GM19452 (cell line): Measurements from ENCODE around the gene TMEM131.

Source experiments
- ATAC-seq: cut with Tn5 transposase; IDR thresholded peaks from one replicate; pipeline ENCODE4 v1.9.1; 2021; ENCODE audit not compliant: unreplicated experiment

The TMEM131 gene

DNA sequence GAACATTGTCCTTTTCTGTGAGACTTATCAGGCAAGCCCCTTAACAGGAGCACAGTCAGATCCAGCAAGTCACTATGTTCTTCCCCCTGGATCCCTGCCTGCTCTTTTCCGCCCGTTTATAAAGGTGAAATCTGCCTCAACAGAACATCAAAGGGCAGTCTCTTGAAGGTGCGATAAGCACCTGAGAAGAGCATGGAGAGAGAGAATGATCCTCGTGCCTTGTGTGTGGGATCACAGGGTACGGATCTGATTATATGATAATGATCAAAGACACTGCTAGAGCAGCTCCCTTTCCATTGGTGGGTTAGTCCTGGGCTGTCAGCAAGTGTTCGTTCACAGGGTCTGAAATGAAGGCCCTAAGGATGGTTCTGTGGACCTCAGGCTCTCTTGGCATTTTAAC lies 176.0 kb downstream of the TMEM131 start:
- ATAC-seq: no peak

- ATAC-seq: no peak
Measured at GRCh38 chr2:97816411-97816810, 179.3 kb downstream of the TMEM131 start.

GRCh38 chr2:97812931-97813330 lies 182.8 kb downstream of the TMEM131 start:
- ATAC-seq: no peak

- ATAC-seq: no peak
Measured at GRCh38 chr2:97808816-97809215, 186.9 kb downstream of the TMEM131 start.

DNA sequence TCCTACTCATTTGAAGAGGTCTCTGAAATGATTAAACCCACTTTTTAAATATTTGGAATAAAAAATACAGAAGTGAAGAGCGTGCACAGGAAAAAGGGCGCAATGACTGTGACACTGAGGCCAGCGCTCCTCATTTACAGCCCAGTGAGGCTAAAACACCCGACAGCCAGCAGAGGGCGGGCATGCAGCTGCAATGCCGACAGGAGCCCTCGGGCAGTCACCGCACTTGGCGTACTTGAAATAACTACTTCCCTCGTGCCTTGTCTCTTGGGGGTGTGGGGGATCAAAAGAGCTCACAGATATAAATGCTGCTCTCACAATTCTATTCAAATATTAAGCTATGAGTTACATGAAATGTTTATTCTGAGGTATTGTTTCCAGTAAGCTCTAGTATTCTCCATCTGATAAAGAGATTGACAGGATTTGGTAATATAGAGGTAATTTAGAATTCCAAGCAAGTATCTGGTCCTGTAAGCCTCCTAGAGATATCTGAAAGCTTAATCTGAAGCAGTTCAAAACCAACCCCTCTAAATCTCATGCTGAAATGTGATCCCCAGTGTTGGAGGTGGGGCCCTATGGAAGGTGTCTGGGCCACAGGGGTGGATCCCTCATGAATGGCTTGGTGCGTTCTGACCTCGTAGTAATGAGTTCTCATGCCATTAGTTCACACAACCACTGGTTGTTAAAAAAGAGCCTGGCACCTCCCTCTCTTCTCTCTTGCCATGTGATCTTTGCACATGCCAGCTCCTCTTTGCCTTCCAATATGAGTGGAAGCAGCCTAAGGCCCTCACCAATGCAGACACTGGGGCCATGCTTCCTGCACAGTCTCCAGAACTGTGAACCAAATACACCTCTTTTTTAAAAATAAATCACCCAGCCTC lies 188.8 kb downstream of the TMEM131 start:
- ATAC-seq: no peak

GRCh38 chr2:97805776-97806175 lies 190.0 kb downstream of the TMEM131 start:
- no peak for ATAC-seq

- ATAC-seq: no peak
Measured at GRCh38 chr2:97801028-97801427, 194.7 kb downstream of the TMEM131 start.

- ATAC-seq: no peak
Measured at GRCh38 chr2:97798416-97798815, 197.3 kb downstream of the TMEM131 start.

GRCh38 chr2:97797355-97797754 lies 198.4 kb downstream of the TMEM131 start:
- no peak for ATAC-seq

DNA sequence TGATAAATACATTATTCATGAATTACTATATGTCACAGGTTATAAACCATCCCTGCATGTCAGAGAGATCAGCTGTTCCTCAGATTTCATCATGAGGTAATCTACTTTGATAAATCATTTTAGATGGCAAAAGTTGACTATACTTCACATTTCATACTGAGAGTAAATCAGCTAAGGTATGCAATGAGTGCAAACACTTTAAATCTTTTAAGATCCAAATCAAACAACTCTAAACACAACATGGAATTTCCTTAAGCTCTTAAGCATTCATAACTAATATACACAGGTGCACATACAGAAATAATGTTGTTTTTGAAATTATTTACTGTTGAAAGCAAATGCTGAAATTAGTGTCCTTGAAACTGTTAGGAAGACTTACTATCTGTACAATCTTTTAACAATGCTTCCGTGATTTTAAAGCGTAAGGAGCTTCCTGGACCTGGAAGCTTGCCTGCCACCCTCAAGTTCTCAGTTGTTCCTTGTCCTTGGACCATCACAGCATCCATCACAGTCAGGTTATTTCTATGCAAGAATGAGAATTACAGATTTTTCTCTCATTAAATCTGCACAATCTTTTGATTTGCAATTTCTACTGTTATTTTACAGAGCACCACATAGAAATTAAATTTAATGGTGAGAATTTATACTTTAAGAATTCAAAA lies 199.2 kb downstream of the TMEM131 start:
- no peak for ATAC-seq

DNA sequence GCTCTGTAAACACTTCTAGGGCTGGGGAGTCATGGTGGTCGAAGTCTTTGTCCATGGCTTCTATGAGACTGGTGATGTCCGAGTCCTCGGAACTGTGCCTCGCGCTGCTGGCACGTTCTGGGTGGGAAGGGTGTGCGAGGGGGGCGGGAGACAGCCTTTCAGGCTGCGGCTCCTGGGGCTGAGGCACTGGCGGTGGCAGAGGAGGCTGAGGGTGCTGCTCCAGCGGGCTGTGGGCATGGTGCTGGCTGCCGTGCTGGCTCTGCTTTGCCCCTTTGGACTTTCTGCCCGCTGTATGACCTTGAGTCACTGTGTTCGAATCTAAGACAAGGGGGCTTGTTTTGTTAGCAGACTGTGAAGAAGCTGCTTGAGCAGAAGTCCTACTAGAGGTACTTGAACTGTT lies 203.3 kb downstream of the TMEM131 start:
- ATAC-seq: no peak

DNA sequence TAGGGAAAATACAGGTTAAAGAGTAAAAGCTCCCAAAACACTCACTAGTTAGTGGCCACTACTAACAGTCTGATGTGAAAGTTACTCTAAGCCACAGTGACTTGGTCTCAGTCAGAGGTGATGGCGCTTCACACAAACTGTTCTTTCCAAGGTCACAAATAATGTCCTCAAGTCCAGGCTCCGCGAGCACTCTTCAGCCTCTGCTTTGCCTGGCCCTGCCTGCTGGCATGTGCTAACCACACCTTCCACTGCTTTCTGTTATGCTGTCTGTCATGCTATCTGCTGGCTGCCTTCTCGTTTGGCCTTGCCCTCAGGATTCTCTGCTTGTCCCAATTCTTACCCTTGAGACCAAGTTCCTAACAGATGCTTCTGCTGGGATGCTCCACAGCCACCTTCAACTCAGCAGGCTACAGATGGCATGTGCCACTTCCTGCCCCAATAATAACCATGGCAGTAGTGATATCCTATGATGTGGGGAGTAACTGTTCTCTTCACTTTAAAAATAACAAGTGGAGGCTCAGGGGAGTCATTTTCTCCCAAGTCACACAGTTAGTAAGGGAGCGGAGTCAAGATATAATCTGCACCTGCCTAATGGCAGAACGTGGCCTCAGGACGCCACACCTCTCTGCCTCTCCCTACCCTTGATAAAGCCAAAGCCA lies 206.6 kb downstream of the TMEM131 start:
- no peak for ATAC-seq

- ATAC-seq: no peak
Measured at GRCh38 chr2:97785818-97786217, 209.9 kb downstream of the TMEM131 start.

- no peak for ATAC-seq
Measured at GRCh38 chr2:97784953-97785352, 210.8 kb downstream of the TMEM131 start.

- ATAC-seq: no peak
Measured at GRCh38 chr2:97781981-97782380, 213.8 kb downstream of the TMEM131 start.

- no peak for ATAC-seq
Measured at GRCh38 chr2:97779141-97779540, 216.6 kb downstream of the TMEM131 start.

DNA sequence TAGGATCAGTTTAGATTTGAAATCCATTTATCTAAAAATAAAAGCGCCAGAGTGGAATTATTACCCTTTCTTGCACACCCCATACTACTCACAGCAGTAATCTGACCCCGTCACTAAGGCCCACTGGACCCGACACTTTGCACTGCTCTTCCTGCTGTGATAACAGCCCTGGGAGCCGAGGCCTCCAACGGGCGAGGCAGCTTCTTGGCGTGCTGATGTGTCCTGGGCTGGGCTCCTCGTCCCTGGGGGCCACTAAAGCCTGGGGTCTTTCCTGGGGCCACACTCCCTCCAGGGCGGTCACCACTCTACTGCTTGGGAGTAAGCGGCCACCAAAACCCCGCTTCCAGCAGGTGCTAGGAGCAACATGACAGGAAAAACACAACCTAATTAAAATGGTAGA lies 220.7 kb downstream of the TMEM131 start:
- ATAC-seq: no peak

GRCh38 chr2:97774425-97774824 lies 221.3 kb downstream of the TMEM131 start:
- ATAC-seq: no peak

DNA sequence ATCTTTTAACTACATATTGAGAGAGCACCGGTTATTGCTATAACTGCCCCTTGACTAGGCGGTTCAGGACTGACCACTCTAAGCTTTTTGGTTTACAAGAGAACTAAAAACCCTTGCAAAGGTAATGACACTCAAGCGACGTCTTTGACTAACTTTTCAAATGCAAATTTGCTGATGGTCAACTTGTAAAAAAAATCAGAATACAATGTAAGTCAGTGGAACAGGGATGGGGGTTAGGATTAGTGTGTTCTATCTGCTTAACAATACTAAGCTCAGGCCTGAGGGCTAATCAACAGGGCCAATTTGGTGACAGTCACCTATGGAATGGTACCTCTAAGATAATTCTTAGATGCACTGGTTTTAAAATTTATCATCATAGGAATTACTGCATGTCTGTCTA lies 225.3 kb downstream of the TMEM131 start:
- ATAC-seq: no peak

GRCh38 chr2:97769711-97770110 lies 226.0 kb downstream of the TMEM131 start:
- ATAC-seq: no peak

DNA sequence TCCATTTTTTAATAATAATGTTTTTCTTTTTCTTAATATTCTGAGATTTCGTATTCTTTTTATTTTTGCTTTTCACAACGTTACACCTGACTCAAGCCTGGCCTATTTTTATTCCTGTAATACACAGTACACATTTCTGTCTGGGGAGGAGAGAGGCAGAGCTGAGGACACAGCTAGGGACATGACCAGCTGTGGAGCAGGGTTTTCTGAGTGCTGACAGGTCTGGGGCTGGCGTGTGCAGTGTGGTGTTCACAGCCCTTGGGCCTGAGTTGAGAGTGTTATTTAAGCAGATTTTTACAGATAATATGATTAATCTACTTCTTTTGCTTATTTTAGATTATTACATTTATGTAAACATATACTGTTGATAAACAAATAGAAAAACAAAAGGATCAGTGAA lies 226.4 kb downstream of the TMEM131 start:
- no peak for ATAC-seq

DNA sequence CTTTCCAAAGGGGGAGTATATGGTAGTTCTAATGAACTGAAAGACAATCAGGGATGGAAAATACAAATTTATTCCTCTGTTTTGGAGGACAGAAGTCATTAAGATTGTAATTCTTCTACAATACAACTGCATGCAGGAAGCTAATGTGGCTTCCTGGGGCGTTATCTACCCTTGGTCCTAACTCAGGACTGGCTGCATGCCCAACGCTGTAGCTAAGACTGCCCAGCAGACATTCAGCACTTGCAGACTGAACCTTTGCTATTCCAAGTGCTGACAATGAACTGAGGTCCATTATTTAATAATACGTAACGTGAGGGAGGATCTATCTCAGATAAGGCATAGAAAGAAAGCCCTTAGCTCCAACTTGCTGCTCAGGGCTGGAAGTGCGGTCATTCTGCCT lies 229.2 kb downstream of the TMEM131 start:
- no peak for ATAC-seq
